H1 (cell line): ENCODE results near the gene DENND1A. TPM values are rescaled to one million over a fixed set of nuclear protein-coding genes. Genes with fewer than 3 reads are reported as not detected.

Source experiments
- CBX8 ChIP-seq: fragments of 300-800, 300-1000 bp; sonication (generic); IDR thresholded peaks from 2 replicates; pipeline ENCODE4 v1.7.1; 2016; ENCODE audit warnings: low read depth, low read length, borderline replicate concordance
- HDAC6 ChIP-seq: IDR thresholded peaks from one replicate; pipeline ENCODE4 v1.7.1; 2012; ENCODE audit warnings: low read depth, mild to moderate bottlenecking, inconsistent platforms, low read length, moderate library complexity
- POU5F1 ChIP-seq: IDR thresholded peaks from 2 replicates; pipeline ENCODE4 v1.6.1; 2011; ENCODE audit warnings: low read depth, mild to moderate bottlenecking, low read length, moderate library complexity
- polyA plus RNA-seq, 7 experiments: library from polyadenylated mRNA; depleted of rRNA in 3 of 7; stranded (reverse) in 5 of 7; unstranded in 2 of 7; fragments of >200 nt in 5 of 7; fragments of 200-250 nt in 2 of 7; gene quantifications; 1 replicate in 5 of 7; 2 replicates in 1 of 7; 4 replicates in 1 of 7; pipeline versions ENCODE4 v1.2.1 to v1.2.3, GENCODE V29; 2011 to 2013; ENCODE audit warnings: missing spikeins in 2 of 7, mixed read lengths in 2 of 7
- total RNA-seq: library from RNA; stranded (reverse); fragmentation: NEBNext Ultra II Directional; extraction: Animal tissue kit (Norgen Biotek cat#: 25700); gene quantifications from 2 replicates; pipeline ENCODE4 v1.2.1, GENCODE V29; 2021
- TF ChIP-seq, protein P1 (sequence below): IDR thresholded peaks from 2 replicates; pipeline ENCODE4 v1.6.1; 2012; ENCODE audit warnings: low read length, inconsistent platforms

DENND1A gene
- total and polyA plus RNA-seq, 2 of the 8 experiments (the other 6 are each of a cell fraction or from before 2014, with no cell fraction given), result 24.1 to 26.4 TPM

DNA sequence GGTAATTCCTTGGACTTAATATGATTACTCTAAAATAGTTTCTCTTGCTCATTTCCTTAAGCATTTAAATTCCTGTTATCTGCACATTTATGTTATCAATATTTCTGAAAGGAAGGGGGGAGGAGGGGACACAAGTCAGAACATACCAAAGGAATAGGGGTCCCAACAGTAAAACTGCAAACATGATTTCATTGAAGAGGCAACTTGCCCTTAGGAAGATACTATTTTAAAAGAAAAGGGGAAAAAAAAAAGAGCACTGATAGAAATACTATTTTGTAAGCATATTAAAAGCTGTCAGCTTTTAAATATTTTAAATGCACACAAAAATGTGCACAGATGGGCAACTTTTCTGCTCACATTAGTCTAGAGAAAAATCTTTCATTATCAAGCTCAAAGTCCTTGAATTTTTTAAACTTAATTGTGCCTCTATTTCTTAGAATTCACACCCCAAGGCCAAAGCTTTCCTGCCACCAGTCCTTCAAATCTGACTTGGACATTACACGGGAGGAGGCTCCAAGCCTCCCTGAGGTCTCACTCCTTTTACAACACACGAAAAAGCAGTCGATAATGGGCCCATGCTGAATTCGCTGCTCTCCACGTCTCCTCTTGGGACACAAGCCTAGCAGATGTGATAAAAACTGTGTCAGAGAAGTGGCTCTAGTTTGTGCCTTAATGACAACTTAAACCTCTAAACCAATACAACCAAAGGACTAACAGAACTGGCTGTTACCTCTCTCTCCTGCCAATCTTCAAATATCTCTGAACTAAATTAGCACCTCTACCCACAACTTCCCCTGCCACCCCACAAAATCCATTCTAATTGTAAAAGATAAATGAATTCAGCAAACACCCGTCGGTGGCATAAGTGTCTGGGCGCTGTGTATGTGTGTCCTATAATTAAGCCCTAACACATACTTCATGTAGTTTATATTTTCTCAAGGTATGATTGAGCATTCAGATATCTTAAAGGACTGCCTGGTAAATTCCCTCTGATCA, 154.3 kb downstream of the DENND1A start (continued):
- TF ChIP-seq, protein P1, sequence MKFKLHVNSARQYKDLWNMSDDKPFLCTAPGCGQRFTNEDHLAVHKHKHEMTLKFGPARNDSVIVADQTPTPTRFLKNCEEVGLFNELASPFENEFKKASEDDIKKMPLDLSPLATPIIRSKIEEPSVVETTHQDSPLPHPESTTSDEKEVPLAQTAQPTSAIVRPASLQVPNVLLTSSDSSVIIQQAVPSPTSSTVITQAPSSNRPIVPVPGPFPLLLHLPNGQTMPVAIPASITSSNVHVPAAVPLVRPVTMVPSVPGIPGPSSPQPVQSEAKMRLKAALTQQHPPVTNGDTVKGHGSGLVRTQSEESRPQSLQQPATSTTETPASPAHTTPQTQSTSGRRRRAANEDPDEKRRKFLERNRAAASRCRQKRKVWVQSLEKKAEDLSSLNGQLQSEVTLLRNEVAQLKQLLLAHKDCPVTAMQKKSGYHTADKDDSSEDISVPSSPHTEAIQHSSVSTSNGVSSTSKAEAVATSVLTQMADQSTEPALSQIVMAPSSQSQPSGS, result no peak
- no peak for TF ChIP-seq CBX8
- TF ChIP-seq POU5F1, result no peak
- TF ChIP-seq HDAC6, result no peak
